Fibroblast of lung (primary cell): ENCODE results near the gene LRRC36.
"Not testable (repeated sequence)": the region's sequence is repeated elsewhere in the genome, so short reads cannot be mapped to it uniquely, and the experiment has no call there.

Experiments
- CTCF ChIP-seq, 2 donors: IDR thresholded peaks in 1 of 2; conservative IDR thresholded peaks in 1 of 2; 1 replicate in 1 of 2; 2 replicates in 1 of 2; pipeline ENCODE4 v1.5.1; 2011 to 2012; ENCODE audit warnings: low read length in 2 of 2, control low read depth in 1 of 2, inconsistent platforms in 1 of 2, low read depth in 1 of 2, mild to moderate bottlenecking in 1 of 2
- EZH2 ChIP-seq: IDR thresholded peaks from 2 replicates; pipeline ENCODE4 v1.5.1; 2012; ENCODE audit warnings: low read length, control low read depth, mild to moderate bottlenecking; ENCODE audit errors: missing control alignments

GRCh38 chr16:67415421-67415820 is 88.8 kb downstream of the LRRC36 start:
- not testable (repeated sequence) for TF ChIP-seq CTCF (conservative IDR thresholded peaks at IDR 0.05 in 1 of 2, IDR thresholded peaks at IDR 0.05 in 1 of 2; ENCODE audit: low read depth in 1 of 2, low read length in 2 of 2); EZH2
